ENCODE data around the gene CHGA. TPM values are rescaled to one million over a fixed set of nuclear protein-coding genes. Genes with fewer than 3 reads are reported as not detected.

Gene CHGA
- total RNA-seq, 1 experiment from 2014 or later: not detected

GRCh38 chr14:92974541-92975345 lies 51.8 kb downstream of the CHGA start (continued):
- no peak for TF ChIP-seq REST (IDR thresholded peaks at IDR 0.05; ENCODE audit: low read depth)
- no peak for TF ChIP-seq CTCF (IDR thresholded peaks at IDR 0.05 in 2 of 3, conservative IDR thresholded peaks at IDR 0.05 in 1 of 3; ENCODE audit: borderline replicate concordance in 1 of 3, insufficient read depth in 1 of 3, low read depth in 2 of 3, low read length in 2 of 3)
- no peak for TF ChIP-seq MAX (IDR thresholded peaks at IDR 0.05)
- TF ChIP-seq TCF7L2 (IDR thresholded peaks at IDR 0.05; ENCODE audit: borderline replicate concordance, extremely low read depth, insufficient read depth, insufficient read length): no peak
- no peak for TF ChIP-seq JUND (IDR thresholded peaks at IDR 0.05)
- TF ChIP-seq FOSL1 (IDR thresholded peaks at IDR 0.05; ENCODE audit: low read depth): no peak
- TF ChIP-seq POLR2AphosphoS5 (IDR thresholded peaks at IDR 0.05; ENCODE audit: low read depth, low read length): no peak

Measured in HCT116 (cell line).